ENCODE results near the gene PHACTR3. TPM values are rescaled to one million over a fixed set of nuclear protein-coding genes. Genes with fewer than 3 reads are reported as not detected.

The PHACTR3 gene
- polyA plus RNA-seq, 1 donor (not counting 4 experiments of a cell fraction or from before 2014, with no cell fraction given) = 2.6 TPM

DNA sequence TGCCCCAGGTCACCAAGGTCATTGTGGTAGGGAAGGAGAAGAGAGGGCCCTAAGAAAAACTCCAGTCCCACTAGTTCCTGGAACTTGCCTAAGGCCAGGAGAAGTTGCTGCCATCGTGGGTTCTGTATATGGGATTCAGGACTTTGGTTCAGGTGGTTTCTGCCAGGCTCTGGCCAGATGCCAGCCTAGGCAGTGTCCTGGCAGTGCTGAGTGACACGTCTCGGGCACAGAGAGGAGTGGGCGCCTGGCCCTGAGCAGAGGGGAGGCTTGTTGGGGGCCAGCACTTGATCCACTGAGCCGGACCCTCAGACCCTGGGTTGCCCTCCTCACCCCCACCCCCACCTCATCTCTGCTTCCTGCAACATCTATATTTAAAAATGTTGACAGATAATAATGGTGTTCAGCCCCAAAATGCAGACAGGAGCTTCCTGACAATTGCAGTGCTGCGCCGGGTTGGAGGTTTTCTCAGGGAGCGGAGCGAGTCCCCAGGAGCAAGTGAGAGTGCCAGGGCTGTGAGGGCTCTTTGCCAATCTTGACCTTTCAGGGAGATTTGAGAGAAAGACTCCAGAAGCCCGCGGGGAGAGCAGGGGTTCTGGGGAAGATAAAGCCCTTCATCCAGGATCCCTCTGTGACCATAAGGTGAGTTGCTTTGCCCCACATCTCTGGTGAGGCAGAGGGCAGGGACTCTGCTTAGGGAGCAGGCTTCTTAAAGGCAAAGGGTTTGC lies 71.9 kb downstream of the PHACTR3 start:
- H4K20me1 ChIP-seq (ENCODE audit: control insufficient read depth, extremely low read depth, insufficient read depth, low read length) = no peaks in the 10 kb centered on the region
- DNase-seq (ENCODE audit: low read depth, low spot score) = no peak

DNA sequence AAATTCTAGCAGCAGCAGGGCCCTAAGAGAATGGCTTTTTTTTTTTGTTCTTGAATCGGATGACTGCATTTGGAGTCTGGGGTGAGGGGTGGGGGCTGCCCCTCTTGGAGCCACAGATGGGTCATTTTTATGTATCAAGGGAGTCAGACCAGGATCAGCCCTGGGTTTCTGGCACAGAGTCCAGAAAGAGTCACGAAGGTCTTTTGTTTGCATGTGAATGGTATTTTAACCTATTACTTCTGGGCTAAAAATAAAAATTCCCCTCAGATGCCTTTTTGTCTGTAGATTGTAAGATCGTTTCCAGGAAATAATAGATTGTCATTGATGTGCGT lies 72.5 kb downstream of the PHACTR3 start:
- Histone ChIP-seq H3K9me1 (ENCODE audit: control insufficient read depth, extremely low read depth, insufficient read depth, low read length) (no peaks in the 10 kb centered on the region), H3K9me3 (ENCODE audit: control insufficient read depth, low read depth, low read length) (no peaks in the 10 kb centered on the region), H3K36me3 (ENCODE audit: control insufficient read depth in 2 of 2, extremely low read depth in 1 of 2, insufficient read depth in 2 of 2, low read length in 2 of 2) (no peaks in the 10 kb centered on the region), H4K20me1 (ENCODE audit: control insufficient read depth, extremely low read depth, insufficient read depth, low read length) (no peaks in the 10 kb centered on the region), H2AFZ (ENCODE audit: control insufficient read depth, low read length) (no peak overlapping the region), H3K4me2 (ENCODE audit: control insufficient read depth, extremely low read depth, insufficient read depth, low read depth, low read length) (no peak overlapping the region), H3K9ac (ENCODE audit: control insufficient read depth, extremely low read depth, insufficient read depth, low read length) (no peak overlapping the region), H3K79me2 (ENCODE audit: control insufficient read depth, insufficient read depth, low read length) (no peaks in the 10 kb centered on the region), H3K4me1 (ENCODE audit: control insufficient read depth, extremely low read depth, insufficient read depth, low read length) (no peaks in the 10 kb centered on the region), H3K4me3 (ENCODE audit: control insufficient read depth in 2 of 3, extremely low read depth in 1 of 3, insufficient read depth in 2 of 3, low read depth in 1 of 3, low read length in 3 of 3) (no peak overlapping the region), H3K27ac (ENCODE audit: control insufficient read depth, insufficient read depth, low read length) (no peak overlapping the region), H3K27me3 (ENCODE audit: control insufficient read depth, extremely low read depth, insufficient read depth, low read length) (peaks cover 13% of the 10 kb centered on the region)
- dilution Hi-C loops (cut with MboI; ENCODE audit: extremely low pct_ligation_motif_present, low sequenced_read_pairs) = no loop called here
- no peak for DNase-seq (ENCODE audit: low read depth, low spot score)
- no peak for TF ChIP-seq EZH2 (IDR thresholded peaks at IDR 0.05; ENCODE audit: low read length)
- TF ChIP-seq, protein P1, sequence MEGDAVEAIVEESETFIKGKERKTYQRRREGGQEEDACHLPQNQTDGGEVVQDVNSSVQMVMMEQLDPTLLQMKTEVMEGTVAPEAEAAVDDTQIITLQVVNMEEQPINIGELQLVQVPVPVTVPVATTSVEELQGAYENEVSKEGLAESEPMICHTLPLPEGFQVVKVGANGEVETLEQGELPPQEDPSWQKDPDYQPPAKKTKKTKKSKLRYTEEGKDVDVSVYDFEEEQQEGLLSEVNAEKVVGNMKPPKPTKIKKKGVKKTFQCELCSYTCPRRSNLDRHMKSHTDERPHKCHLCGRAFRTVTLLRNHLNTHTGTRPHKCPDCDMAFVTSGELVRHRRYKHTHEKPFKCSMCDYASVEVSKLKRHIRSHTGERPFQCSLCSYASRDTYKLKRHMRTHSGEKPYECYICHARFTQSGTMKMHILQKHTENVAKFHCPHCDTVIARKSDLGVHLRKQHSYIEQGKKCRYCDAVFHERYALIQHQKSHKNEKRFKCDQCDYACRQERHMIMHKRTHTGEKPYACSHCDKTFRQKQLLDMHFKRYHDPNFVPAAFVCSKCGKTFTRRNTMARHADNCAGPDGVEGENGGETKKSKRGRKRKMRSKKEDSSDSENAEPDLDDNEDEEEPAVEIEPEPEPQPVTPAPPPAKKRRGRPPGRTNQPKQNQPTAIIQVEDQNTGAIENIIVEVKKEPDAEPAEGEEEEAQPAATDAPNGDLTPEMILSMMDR (optimal IDR thresholded peaks at IDR 0.05 in 1 of 3, IDR thresholded peaks at IDR 0.05 in 1 of 3, conservative IDR thresholded peaks at IDR 0.05 in 1 of 3; ENCODE audit: extremely low read depth in 1 of 3, insufficient read depth in 2 of 3, low read length in 3 of 3) = no peak
- no peak for FAIRE-seq

More for the DNA sequence above, 71.9 kb downstream of the PHACTR3 start:
- Histone ChIP-seq H3K4me2 (ENCODE audit: control insufficient read depth, extremely low read depth, insufficient read depth, low read depth, low read length) (no peak overlapping the region), H3K4me1 (ENCODE audit: control insufficient read depth, extremely low read depth, insufficient read depth, low read length) (no peaks in the 10 kb centered on the region), H3K9me3 (ENCODE audit: control insufficient read depth, low read depth, low read length) (no peaks in the 10 kb centered on the region), H3K79me2 (ENCODE audit: control insufficient read depth, insufficient read depth, low read length) (no peaks in the 10 kb centered on the region), H3K9me1 (ENCODE audit: control insufficient read depth, extremely low read depth, insufficient read depth, low read length) (no peaks in the 10 kb centered on the region), H3K27me3 (ENCODE audit: control insufficient read depth, extremely low read depth, insufficient read depth, low read length) (peaks cover 13% of the 10 kb centered on the region), H2AFZ (ENCODE audit: control insufficient read depth, low read length) (no peak overlapping the region), H3K27ac (ENCODE audit: control insufficient read depth, insufficient read depth, low read length) (no peak overlapping the region), H3K9ac (ENCODE audit: control insufficient read depth, extremely low read depth, insufficient read depth, low read length) (no peak overlapping the region), H3K36me3 (ENCODE audit: control insufficient read depth in 2 of 2, extremely low read depth in 1 of 2, insufficient read depth in 2 of 2, low read length in 2 of 2) (no peaks in the 10 kb centered on the region), H3K4me3 (ENCODE audit: control insufficient read depth in 2 of 3, extremely low read depth in 1 of 3, insufficient read depth in 2 of 3, low read depth in 1 of 3, low read length in 3 of 3) (no peak overlapping the region)
- TF ChIP-seq EZH2 (IDR thresholded peaks at IDR 0.05; ENCODE audit: low read length) = no peak
- TF ChIP-seq, protein P1 (optimal IDR thresholded peaks at IDR 0.05 in 1 of 3, IDR thresholded peaks at IDR 0.05 in 1 of 3, conservative IDR thresholded peaks at IDR 0.05 in 1 of 3; ENCODE audit: extremely low read depth in 1 of 3, insufficient read depth in 2 of 3, low read length in 3 of 3) = no peak
- FAIRE-seq = no peak
- dilution Hi-C loops (cut with MboI; ENCODE audit: extremely low pct_ligation_motif_present, low sequenced_read_pairs) = no loop called here
